GM03348 (cell line): ENCODE measurements around the gene NOL4L.

ENCODE experiments used
- DNase-seq: peaks from one replicate; pipeline ENCODE4 v3.0.0; 2012; ENCODE audit warnings: low spot score

Gene NOL4L

GRCh38 chr20:32613192-32614053 lies 28.3 kb upstream of the NOL4L start:
- no peak for DNase-seq

- no peak for DNase-seq
Measured at GRCh38 chr20:32612351-32613191, 27.4 kb upstream of the NOL4L start.

DNA sequence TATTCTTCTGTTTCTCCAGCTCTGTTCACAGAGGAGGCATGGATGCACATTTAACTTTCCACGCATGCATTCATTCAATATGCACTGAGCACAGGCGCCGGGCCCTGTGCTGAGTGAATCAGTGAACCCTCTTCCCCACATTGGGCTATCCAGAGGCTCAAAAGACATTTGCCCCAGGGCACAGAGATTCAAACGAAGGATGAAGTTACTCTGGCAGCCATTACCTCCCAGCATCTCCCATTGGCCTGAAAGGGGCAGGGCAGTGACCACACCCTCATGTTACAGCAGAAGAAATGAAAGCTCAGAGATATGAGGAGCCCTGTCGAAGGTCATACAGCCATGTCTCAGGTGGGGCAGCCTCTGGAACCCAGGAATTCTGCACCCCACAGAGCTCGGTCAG lies 26.7 kb upstream of the NOL4L start:
- DNase-seq: no peak

DNA sequence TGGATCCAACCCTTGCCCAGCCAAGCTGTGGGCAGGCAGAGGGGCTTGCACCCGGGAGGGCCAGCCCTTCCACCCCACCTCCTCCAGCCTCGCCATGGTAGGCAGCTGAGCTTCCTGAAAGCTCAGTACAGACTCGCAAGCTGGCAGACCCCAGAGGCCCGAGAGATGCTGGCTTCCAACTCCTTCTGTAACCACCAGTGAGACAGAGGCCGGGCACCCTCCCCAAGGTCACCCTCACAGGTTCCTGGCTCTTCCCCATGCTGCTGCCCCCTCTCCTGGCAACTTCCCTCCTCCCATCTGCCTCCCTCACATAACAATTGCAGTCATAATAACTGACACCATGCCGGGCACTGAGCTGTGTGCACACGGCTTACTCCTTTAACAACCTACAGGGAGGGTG lies 26.2 kb upstream of the NOL4L start:
- no peak for DNase-seq

DNA sequence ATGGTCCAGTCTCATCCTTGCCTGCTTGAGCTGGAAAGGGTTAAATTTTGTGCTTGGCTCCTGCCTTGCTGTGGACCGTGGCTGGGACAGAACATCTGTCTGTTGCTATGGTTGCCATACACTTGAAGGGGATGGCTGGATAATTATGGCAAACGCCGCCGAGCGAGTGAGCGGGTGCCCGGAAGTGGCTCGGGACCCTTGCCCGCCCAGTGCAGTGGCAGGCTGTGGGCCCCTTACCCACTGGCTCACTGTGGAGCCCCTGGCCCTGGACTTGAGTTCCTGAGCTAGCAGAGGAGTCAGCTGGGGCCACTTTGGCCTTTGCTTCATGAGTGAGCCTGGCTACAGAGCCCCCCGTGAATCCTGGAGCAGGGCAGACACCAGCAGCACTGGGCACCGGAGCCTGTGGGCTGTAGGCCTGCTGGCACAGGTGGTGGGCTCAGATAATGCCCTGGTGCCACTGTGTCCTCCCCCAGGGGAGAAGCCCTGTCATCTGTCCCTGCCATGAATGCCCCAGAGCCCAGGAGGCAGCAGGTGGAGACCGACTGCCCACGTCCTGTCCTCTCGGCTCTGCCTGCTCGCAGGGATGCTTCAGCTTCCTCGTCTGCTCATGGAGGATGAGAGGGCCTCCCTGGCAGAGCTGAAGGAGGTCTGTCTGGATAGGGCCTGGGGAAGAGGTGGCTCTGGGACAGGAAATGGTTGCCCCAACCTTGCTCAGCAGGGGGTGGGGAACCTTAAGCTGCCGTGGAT lies 25.5 kb upstream of the NOL4L start:
- no peak for DNase-seq

- DNase-seq: no peak
Measured at GRCh38 chr20:32609993-32610392, 24.9 kb upstream of the NOL4L start.

- DNase-seq: no peak
Measured at GRCh38 chr20:32609111-32609773, 24.1 kb upstream of the NOL4L start.

- DNase-seq: no peak
Measured at GRCh38 chr20:32608664-32609015, 23.5 kb upstream of the NOL4L start.

DNA sequence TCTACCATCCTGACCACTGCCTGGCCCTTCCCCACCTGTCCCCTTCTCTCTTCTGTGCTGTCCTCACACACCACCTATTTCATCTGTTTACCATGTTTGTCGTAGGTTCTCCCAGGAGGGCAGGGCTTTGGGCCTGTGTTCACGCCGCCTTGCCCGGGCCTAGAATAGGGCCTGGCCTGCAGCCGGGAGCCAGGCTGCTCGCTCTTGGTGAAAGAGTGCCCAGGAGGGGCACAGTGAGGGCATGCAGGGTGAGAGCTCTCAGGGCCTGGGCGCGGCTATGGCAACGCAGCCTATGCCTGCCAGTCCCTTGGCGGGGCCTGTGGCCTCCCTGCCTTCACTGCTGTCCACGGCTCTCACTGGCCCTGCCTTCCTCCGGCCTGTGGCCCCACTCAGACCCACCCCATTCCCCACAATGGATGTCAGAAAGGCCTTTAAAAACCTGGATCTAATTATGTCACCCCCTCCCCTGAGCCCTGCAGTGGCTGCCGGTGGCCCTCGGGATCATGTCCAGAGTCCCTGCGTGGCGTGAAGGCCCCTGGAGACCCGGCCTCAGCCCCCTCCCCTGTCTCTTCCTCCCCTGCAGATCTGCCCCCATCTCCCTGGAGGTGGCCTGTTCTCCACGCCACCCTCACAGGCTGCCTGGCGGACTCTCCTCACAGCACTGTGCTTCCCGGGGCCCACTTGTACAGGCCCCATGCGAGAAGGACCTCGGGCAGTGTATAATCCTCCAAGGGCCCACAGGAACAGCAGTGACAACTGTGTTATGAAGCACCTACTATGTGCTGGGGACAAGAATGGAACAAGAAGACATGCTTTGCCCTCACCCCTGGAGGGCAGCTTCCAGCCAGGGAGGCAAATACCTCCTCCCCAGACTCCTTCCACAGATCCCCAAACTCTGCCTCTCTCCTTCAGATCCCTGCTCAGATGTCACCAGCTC lies 22.9 kb upstream of the NOL4L start:
- DNase-seq: no peak

GRCh38 chr20:32607324-32607723 lies 22.2 kb upstream of the NOL4L start:
- no peak for DNase-seq

GRCh38 chr20:32606790-32607189 lies 21.7 kb upstream of the NOL4L start:
- no peak for DNase-seq

DNA sequence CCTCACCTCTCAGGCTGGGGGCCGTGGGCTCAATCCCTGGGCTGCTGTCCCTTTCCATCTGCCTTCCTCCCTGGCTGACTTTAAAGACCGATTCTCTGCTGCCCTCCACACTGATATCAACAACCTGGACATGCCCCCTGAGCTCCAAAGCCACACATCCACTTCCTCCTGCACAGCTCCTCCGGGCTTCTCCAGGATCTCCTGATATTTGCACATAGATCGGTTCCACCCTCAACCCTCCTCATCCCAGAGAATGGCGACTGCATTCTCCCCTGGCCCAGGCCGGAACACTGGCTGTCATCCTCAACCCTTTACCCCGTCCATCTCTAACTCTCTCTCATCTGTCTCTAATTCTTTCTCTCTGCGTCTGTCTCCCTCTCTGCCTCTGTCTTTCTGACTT lies 21.0 kb upstream of the NOL4L start:
- DNase-seq: no peak

- DNase-seq: no peak
Measured at GRCh38 chr20:32605167-32605656, 20.1 kb upstream of the NOL4L start.

- no peak for DNase-seq
Measured at GRCh38 chr20:32603046-32603726, 18.1 kb upstream of the NOL4L start.

DNA sequence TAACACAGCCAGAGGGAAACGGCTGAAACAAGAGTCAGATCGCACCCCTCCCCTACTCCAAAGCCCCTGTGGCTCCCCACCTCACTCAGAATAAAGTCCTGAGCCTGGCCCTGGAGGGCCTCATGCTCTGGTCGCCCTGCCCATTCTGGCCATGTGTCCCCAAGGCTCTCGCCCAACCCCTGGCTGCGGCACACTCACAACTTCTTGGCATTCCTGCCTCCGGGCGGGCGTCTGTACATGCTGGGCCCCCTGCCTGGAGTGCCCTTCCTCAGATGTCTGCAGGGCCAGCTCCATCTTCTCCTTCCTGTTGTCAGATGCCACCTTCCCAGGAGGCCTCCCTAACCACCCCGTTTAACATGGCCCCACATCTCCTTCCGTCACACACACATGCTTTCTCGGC lies 17.1 kb upstream of the NOL4L start:
- DNase-seq: no peak

- peak; percentile 49 for DNase-seq
Measured at GRCh38 chr20:32600681-32601237, 15.6 kb upstream of the NOL4L start.

- DNase-seq: no peak
Measured at GRCh38 chr20:32599783-32600340, 14.7 kb upstream of the NOL4L start.

- no peak for DNase-seq
Measured at GRCh38 chr20:32598606-32599005, 13.5 kb upstream of the NOL4L start.

- no peak for DNase-seq
Measured at GRCh38 chr20:32597714-32598113, 12.6 kb upstream of the NOL4L start.
